Upper lobe of right lung (tissue), 1 donor: Measurements from ENCODE around the gene NRAS. TPM values are rescaled to one million over a fixed set of nuclear protein-coding genes. Genes with fewer than 3 reads are reported as not detected.

Experiments
- ATAC-seq: fragments of 200-7000 bp; cut with Tn5 transposase; one replicate; pipeline ENCODE4 v1.9.1; 2020; ENCODE audit warnings: mild to moderate bottlenecking, moderate library complexity
- DNase-seq: peaks from one replicate; pipeline ENCODE4 v3.0.0-alpha.2; 2020
- H3K27ac ChIP-seq: fragments of 200-600 bp; one replicate; pipeline ENCODE4 v1.8.0; 2022
- H3K27me3 ChIP-seq: fragments of 200-600 bp; one replicate; pipeline ENCODE4 v1.8.0; 2022; ENCODE audit warnings: mild to moderate bottlenecking
- H3K36me3 ChIP-seq: fragments of 200-600 bp; one replicate; pipeline ENCODE4 v1.8.0; 2022
- H3K4me1 ChIP-seq: fragments of 200-600 bp; one replicate; pipeline ENCODE4 v1.8.0; 2022
- H3K4me3 ChIP-seq: fragments of 200-600 bp; one replicate; pipeline ENCODE4 v1.8.0; 2022; ENCODE audit warnings: mild to moderate bottlenecking
- H3K9me3 ChIP-seq: fragments of 200-600 bp; one replicate; pipeline ENCODE4 v1.8.0; 2022
- intact Hi-C: fragments of 100-400 bp; cut with DNase I; formaldehyde crosslinking; loops from one replicate; pipeline ENCODE4 v1.11.0; 2022
- total RNA-seq: library from RNA; stranded (reverse); fragmentation: NEBNext Ultra II Directional; extraction: Animal tissue kit (Norgen Biotek cat#: 25700); gene quantifications from one replicate; pipeline ENCODE4 v1.2.1, GENCODE V29; 2021
- TF ChIP-seq, protein P1 (sequence below): fragments of 200-600 bp; IDR thresholded peaks from one replicate; pipeline ENCODE4 v1.8.0; 2022; ENCODE audit warnings: antibody characterized with exemption
- donor health status: DM: no; HTN: yes; CAD: no; lungs with severe emphysema.

The NRAS gene
- total RNA-seq, 1 donor from 2014 or later, result 26.5 TPM

GRCh38 chr1:114688526-114688925 lies 28.0 kb downstream of the NRAS start:
- DNase-seq (no peak), ATAC-seq (no peak)
- TF ChIP-seq, protein P1, sequence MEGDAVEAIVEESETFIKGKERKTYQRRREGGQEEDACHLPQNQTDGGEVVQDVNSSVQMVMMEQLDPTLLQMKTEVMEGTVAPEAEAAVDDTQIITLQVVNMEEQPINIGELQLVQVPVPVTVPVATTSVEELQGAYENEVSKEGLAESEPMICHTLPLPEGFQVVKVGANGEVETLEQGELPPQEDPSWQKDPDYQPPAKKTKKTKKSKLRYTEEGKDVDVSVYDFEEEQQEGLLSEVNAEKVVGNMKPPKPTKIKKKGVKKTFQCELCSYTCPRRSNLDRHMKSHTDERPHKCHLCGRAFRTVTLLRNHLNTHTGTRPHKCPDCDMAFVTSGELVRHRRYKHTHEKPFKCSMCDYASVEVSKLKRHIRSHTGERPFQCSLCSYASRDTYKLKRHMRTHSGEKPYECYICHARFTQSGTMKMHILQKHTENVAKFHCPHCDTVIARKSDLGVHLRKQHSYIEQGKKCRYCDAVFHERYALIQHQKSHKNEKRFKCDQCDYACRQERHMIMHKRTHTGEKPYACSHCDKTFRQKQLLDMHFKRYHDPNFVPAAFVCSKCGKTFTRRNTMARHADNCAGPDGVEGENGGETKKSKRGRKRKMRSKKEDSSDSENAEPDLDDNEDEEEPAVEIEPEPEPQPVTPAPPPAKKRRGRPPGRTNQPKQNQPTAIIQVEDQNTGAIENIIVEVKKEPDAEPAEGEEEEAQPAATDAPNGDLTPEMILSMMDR, result no peak
- H3K27me3 ChIP-seq, result peaks cover 5% of the 10 kb centered on the region
- H3K27ac ChIP-seq, result no peak overlapping the region
- H3K4me3 ChIP-seq, result no peak overlapping the region
- intact Hi-C loops, result no loop called here
- no peaks in the 10 kb centered on the region for H3K36me3 ChIP-seq
- no peaks in the 10 kb centered on the region for H3K9me3 ChIP-seq
- H3K4me1 ChIP-seq, result no peaks in the 10 kb centered on the region

- Histone ChIP-seq H3K4me1 (no peaks in the 10 kb centered on the region), H3K36me3 (no peaks in the 10 kb centered on the region), H3K27ac (no peak overlapping the region), H3K27me3 (no peaks in the 10 kb centered on the region), H3K9me3 (no peaks in the 10 kb centered on the region), H3K4me3 (no peak overlapping the region)
- no peak for DNase-seq
- intact Hi-C loops, result no loop called here
- TF ChIP-seq, protein P1, result no peak
- no peak for ATAC-seq
Observed at GRCh38 chr1:114685851-114686250, 30.7 kb downstream of the NRAS start.

DNA sequence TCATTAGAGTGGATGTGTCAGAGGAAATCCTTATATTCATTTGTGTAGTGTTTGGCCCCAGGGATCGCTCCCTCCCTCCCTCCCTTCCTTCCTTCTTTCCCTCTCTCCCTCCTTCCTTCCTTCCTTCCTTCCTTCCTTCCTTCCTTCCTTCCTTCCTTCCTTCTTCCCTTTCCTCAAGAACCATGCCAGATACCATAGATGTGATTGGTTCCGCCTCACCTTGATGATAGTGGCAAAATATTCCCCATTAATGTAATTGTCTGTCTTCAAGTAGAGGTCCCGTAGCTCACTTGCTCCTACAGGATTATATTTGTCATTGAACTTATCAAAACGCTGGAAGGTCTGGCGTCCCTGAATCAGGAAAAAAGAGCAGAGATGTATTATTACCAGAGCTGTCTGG lies 38.9 kb downstream of the NRAS start:
- intact Hi-C loops, result no loop called here
- DNase-seq (no peak), ATAC-seq (no peak)
- TF ChIP-seq, protein P1, result no peak
- H3K9me3 ChIP-seq, result no peaks in the 10 kb centered on the region
- H3K27me3 ChIP-seq, result no peaks in the 10 kb centered on the region
- H3K4me3 ChIP-seq, result no peak overlapping the region
- H3K27ac ChIP-seq, result no peak overlapping the region
- no peaks in the 10 kb centered on the region for H3K36me3 ChIP-seq
- no peaks in the 10 kb centered on the region for H3K4me1 ChIP-seq

- Histone ChIP-seq H3K27me3 (no peaks in the 10 kb centered on the region), H3K27ac (no peak overlapping the region), H3K9me3 (no peaks in the 10 kb centered on the region), H3K4me1 (no peaks in the 10 kb centered on the region), H3K4me3 (no peak overlapping the region), H3K36me3 (no peaks in the 10 kb centered on the region)
- TF ChIP-seq, protein P1, result no peak
- intact Hi-C loops, result no loop called here
- DNase-seq (no peak), ATAC-seq (no peak)
Observed at GRCh38 chr1:114676115-114676514, 40.5 kb downstream of the NRAS start.

DNA sequence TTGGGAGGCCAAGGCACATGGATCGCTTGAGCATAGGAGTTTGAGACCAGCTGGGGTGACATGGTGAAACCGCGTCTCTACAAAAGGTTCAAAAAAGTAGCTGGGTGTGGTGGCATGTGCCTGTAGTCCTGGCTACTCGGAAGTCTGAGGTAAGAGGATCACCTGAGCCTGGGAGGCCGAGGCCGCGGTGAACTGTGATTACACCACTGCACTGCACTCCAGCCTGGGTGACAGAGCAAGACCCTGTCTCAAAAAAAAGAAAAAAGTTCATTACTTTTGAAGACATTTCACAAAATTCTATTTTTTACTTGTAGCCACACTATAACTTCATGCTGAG lies 44.7 kb downstream of the NRAS start:
- DNase-seq, result no peak
- intact Hi-C loops, result no loop called here

More for the DNA sequence above, 44.7 kb downstream of the NRAS start:
- H3K27me3 ChIP-seq, result no peaks in the 10 kb centered on the region
- ATAC-seq, result no peak
- TF ChIP-seq, protein P1, result no peak
- no peak overlapping the region for H3K4me3 ChIP-seq
- no peaks in the 10 kb centered on the region for H3K36me3 ChIP-seq
- H3K27ac ChIP-seq, result no peak overlapping the region
- peaks cover 8% of the 10 kb centered on the region for H3K4me1 ChIP-seq
- no peaks in the 10 kb centered on the region for H3K9me3 ChIP-seq
